ENCODE results near the gene FBN2. TPM values are rescaled to one million over a fixed set of nuclear protein-coding genes. Genes with fewer than 3 reads are reported as not detected.
"Not testable (repeated sequence)": the region's sequence is repeated elsewhere in the genome, so short reads cannot be mapped to it uniquely, and the experiment has no call there.

The FBN2 gene
- total RNA-seq, 1 donor from 2014 or later, result not detected

- intact Hi-C loops (cut with micrococcal nuclease), result no loop called here
These were observed 171.9 kb downstream of the FBN2 start for GRCh38 chr5:128366147-128366546.

GRCh38 chr5:128362370-128362769 lies 175.7 kb downstream of the FBN2 start:
- intact Hi-C loops (cut with micrococcal nuclease), result no loop called here

GRCh38 chr5:128358826-128359225 lies 179.2 kb downstream of the FBN2 start:
- intact Hi-C loops (cut with micrococcal nuclease), result no loop called here

- intact Hi-C loops (cut with micrococcal nuclease), result no loop called here
These were observed 180.8 kb downstream of the FBN2 start for GRCh38 chr5:128357226-128357625.

GRCh38 chr5:128355961-128356360 lies 182.1 kb downstream of the FBN2 start:
- intact Hi-C loops (cut with micrococcal nuclease), result no loop called here

DNA sequence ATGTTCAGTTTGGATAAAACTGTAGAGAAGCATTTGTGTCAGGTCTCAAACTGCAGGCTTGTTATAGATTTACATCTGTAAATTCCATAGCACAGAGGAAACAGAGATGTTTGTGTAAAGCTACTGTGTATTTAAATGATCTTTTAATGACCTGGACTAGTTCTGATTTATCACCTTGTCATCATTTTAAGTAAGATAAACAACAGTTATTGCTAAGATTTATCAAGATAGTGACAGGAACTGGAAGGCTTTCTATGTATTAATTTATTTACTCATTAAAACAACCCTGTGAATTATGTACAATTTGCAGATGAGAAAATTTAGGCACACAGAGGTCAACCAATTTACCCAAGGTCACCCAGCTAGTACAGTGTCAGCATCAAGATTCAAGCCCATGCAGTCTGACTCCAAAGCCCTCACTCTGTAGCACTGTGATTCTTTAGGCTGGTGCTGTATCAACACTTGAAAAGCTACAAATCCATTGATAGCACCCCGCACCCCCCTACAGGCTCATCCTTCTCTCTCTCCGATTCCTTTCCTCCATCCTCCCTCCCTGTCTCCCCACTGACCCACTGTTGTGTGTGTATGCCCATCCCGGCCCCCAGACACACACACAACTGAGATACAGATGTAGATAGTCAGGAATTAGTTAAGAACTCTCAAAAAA lies 184.5 kb downstream of the FBN2 start:
- intact Hi-C loops (cut with micrococcal nuclease), result no loop called here

DNA sequence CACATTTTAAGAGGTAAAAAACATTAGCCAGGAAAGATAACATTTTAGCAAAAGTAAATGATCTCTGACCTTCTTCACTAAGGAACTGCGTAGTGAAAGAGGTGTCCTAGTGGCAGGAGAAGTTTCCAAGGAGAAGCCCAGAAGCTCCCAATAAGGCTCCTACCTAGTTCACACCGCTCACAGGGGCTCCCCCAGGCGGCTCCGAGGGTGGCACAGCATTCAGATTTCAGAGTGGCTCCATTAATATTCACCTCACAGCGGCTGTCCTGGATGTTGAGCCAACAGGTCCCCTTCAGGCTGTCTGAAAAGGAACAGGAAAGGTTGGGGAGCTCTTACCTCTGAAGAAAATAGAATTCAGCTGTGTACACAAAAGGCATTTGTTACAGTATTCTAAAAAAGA lies 187.3 kb downstream of the FBN2 start:
- intact Hi-C loops (cut with micrococcal nuclease), result no loop called here

- intact Hi-C loops (cut with micrococcal nuclease), result no loop called here
These were observed 188.8 kb downstream of the FBN2 start for GRCh38 chr5:128349044-128349858.

DNA sequence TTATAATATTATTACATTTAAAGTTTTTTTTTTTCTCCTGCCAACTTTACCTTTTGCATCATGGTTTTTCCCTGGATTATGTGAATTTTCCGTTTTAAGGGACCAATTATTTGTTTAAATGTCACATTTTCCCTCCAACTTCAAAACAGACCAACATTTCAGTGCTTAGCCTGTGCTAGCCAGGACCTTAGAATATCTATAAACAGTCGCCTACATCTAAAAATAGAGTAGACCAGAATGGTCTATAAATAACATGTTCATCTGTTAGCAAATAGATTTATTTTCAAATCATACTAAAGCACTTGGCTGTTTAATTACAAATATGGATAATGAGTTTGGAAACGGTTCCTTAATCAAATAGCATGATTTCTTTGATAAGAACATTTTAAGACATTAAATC lies 192.0 kb downstream of the FBN2 start:
- intact Hi-C loops (cut with micrococcal nuclease), result no loop called here

DNA sequence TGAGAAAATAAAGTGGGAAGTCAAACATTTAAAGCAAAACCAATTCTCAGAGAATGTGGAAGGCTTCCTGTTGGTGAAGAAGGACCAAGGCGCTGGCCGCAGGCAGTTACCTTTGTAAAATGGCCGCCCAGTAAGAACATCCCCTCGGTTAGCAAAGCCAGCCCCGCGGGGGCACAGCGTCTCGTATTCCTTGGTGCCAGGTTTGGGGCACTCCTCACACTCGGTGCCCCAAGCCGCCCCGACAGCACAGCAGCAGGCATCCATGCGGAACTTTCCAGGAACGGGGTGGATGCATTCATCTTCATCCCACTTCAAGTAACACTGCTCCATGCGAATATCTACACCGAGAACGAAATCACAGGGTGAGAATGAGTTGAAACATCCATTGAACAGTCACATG lies 192.8 kb downstream of the FBN2 start:
- intact Hi-C loops (cut with micrococcal nuclease), result no loop called here

DNA sequence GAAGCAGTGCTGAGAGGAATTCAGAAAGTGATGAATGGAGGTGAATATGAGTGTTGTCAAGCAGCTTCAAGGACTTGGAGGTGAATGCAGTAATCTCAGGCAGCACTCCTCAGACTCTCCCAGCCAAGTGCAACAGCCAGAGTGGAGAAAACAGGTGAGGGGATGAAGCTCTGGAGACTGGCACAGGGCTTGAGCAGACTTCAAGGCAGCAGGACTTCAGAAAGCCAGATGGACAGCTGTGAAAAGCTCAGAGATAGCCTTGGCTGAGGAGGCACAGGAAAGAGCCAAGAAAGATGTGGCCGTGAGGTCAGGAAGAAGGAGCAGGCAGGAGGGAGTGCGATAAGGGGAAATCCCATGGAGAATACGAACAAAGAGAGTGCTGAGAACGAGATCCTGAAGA lies 194.9 kb downstream of the FBN2 start:
- intact Hi-C loops (cut with micrococcal nuclease), result no loop called here

GRCh38 chr5:128341056-128341455 lies 197.0 kb downstream of the FBN2 start:
- intact Hi-C loops (cut with micrococcal nuclease), result no loop called here

GRCh38 chr5:128340648-128341047 lies 197.4 kb downstream of the FBN2 start:
- intact Hi-C loops (cut with micrococcal nuclease), result no loop called here

DNA sequence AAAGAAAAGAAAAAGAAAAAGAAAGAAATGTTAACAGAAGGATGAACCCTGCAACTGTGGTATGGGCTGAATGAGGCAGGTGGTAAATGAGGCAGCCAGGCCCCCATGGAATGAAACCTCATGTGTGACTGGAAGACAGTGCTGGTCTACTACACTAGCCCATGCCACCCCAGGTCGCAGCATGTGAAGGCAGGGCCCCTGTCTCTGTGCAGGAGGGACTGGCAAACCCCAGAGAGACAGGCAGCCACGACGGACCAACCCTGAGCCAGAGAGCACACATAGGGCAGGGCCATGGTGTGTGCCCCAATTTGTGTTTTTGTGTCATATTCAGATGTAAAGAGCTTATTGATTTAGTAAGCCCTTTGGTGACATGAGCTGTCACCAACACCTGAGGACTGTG lies 198.5 kb downstream of the FBN2 start:
- intact Hi-C loops (cut with micrococcal nuclease), result no loop called here

- intact Hi-C loops (cut with micrococcal nuclease), result no loop called here
These were observed 199.4 kb downstream of the FBN2 start for GRCh38 chr5:128338649-128339048.

GRCh38 chr5:128335339-128335738 lies 202.7 kb downstream of the FBN2 start:
- intact Hi-C loops (cut with micrococcal nuclease), result no loop called here

DNA sequence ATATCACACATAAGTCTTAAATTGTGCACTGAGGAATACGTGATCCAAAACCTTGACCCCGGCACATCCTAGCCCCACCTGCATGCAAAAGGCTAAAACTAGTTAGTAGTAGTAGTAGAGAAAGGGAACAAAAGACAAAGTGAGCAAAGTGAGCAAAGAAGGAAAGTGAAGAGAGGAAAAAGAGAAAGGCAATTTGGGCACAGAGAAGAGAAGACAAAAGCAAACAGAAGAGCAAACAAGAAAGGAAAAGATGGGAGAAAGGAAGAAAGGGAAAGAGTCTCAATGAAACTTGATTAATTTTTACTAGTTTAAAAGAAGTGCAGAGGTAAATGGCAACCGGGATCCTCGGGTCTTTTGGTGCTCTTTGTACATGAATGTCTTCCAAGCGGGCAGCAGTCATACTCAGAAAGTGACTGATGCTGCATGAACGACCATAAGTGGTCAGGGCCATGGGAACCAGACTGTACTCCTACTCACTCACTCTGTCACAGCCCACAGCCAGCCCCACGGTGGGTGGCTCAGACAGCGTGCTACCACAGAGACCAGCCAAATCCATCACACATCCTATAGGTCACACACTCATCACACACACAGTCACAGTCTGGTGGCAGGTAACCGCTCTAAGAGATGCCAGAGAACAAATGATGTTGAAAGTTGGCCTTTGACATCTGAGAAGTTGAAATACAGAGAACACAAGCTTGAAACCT lies 203.9 kb downstream of the FBN2 start:
- intact Hi-C loops (cut with micrococcal nuclease), result no loop called here

DNA sequence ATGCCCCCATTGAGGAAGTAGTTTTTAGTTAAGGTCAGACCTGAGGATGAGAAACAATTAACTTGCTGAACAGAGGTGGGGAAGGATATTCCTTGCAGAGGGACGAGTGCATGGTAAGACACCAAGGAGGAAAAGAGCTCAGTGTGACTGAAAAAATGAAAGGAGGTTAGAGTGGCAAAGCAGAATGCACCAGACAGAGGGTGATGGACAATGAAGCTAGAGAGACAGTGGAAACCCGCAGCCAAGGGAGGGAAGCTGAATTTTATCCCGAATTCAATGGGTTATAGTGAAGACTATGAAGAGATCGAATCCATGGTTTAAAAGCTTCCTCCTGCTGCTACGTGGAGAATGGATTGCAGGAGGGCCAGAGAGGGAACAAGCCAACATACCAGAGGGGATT lies 206.8 kb downstream of the FBN2 start:
- intact Hi-C loops (cut with micrococcal nuclease), result no loop called here

GRCh38 chr5:128329386-128329939 lies 208.6 kb downstream of the FBN2 start:
- intact Hi-C loops (cut with micrococcal nuclease), result no loop called here

DNA sequence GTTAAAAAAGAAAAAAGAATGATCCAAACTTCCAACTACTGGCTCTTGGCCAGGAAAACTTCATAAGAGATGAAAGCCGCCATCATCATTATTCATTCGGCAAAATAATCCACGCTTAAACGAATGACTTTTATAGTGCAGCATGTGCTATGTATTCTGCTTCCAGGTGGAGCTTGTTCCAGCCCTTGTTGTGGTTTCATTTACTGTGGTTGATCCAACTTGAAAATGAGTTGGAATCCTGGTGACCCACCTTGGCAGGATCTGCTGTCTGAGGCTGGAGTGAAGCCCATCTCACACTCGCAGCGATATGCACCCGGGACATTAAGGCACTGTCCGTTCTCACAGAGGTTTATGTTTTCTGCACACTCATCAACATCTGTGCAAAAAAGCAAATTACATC lies 209.6 kb downstream of the FBN2 start:
- intact Hi-C loops (cut with micrococcal nuclease), result no loop called here

DNA sequence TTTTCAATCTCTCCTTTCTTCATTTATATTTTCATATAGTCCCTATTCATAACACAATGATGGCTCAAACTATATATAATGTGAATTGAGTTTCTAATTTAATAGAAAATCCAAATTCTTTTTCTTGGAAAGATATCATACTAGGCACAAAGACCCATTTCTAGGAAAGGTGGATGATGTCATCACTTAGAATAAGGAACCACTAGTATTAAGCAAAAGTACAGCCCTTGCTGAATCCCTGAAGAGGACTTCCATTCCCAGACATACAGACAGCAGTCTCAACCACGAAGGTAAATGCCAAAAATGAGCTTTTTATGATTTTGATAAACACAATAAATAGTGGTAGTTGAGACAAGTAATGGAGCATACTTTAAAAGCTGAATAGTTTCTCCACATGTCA lies 210.0 kb downstream of the FBN2 start:
- intact Hi-C loops (cut with micrococcal nuclease), result no loop called here

- intact Hi-C loops (cut with micrococcal nuclease), result not testable (repeated sequence)
These were observed 216.6 kb downstream of the FBN2 start for GRCh38 chr5:128321418-128321817.
